HG03103 (cell line): Measurements from ENCODE around the gene CARS2.

Source experiments
- ATAC-seq: cut with Tn5 transposase; IDR thresholded peaks from one replicate; pipeline ENCODE4 v1.9.1; 2021; ENCODE audit warnings: low read depth; ENCODE audit not compliant: unreplicated experiment

The CARS2 gene

GRCh38 chr13:110658218-110658911 is 47.6 kb downstream of the CARS2 start:
- peak; percentile 83 for ATAC-seq

- ATAC-seq = no peak
These were observed 48.7 kb downstream of the CARS2 start for GRCh38 chr13:110657196-110657595.

- no peak for ATAC-seq
These were observed 52.1 kb downstream of the CARS2 start for GRCh38 chr13:110653851-110654250.

GRCh38 chr13:110653271-110653670 is 52.6 kb downstream of the CARS2 start:
- no peak for ATAC-seq

GRCh38 chr13:110652764-110653163 is 53.2 kb downstream of the CARS2 start:
- no peak for ATAC-seq

- ATAC-seq = no peak
These were observed 53.6 kb downstream of the CARS2 start for GRCh38 chr13:110652231-110652730.

- ATAC-seq = no peak
These were observed 54.1 kb downstream of the CARS2 start for GRCh38 chr13:110651726-110652230.

GRCh38 chr13:110651271-110651670 is 54.6 kb downstream of the CARS2 start:
- ATAC-seq = no peak

GRCh38 chr13:110650436-110650835 is 55.5 kb downstream of the CARS2 start:
- ATAC-seq = no peak

GRCh38 chr13:110649551-110649950 is 56.4 kb downstream of the CARS2 start:
- ATAC-seq = no peak

- ATAC-seq = no peak
These were observed 57.0 kb downstream of the CARS2 start for GRCh38 chr13:110648848-110649421.

GRCh38 chr13:110648146-110648819 is 57.6 kb downstream of the CARS2 start:
- ATAC-seq = no peak

GRCh38 chr13:110647365-110647737 is 58.6 kb downstream of the CARS2 start:
- ATAC-seq = no peak

GRCh38 chr13:110646442-110647364 is 59.2 kb downstream of the CARS2 start:
- no peak for ATAC-seq

- no peak for ATAC-seq
These were observed 60.2 kb downstream of the CARS2 start for GRCh38 chr13:110645750-110646149.

- ATAC-seq = peak; percentile 51
These were observed 60.9 kb downstream of the CARS2 start for GRCh38 chr13:110644892-110645521.

GRCh38 chr13:110643768-110644421 is 62.0 kb downstream of the CARS2 start:
- ATAC-seq = no peak

GRCh38 chr13:110643324-110643723 is 62.6 kb downstream of the CARS2 start:
- ATAC-seq = no peak

- no peak for ATAC-seq
These were observed 63.5 kb downstream of the CARS2 start for GRCh38 chr13:110642291-110642981.
